HFFc6 (cell line): ENCODE results near the gene APBB3. TPM values are rescaled to one million over a fixed set of nuclear protein-coding genes. Genes with fewer than 3 reads are reported as not detected.
"Not testable (repeated sequence)": the region's sequence is repeated elsewhere in the genome, so short reads cannot be mapped to it uniquely, and the experiment has no call there.

Source experiments
- DNase-seq: peaks from one replicate; pipeline ENCODE4 v3.0.0-alpha.2; 2018
- H3K27ac Mint-ChIP-seq: 2 replicates; pipeline ENCODE4 v1.8.0; 2020; ENCODE audit warnings: mild to moderate bottlenecking, mixed read lengths
- H3K27me3 Mint-ChIP-seq: 2 replicates; pipeline ENCODE4 v1.8.0; 2021; ENCODE audit warnings: mild to moderate bottlenecking, moderate library complexity, mixed read lengths; ENCODE audit not compliant: insufficient read depth
- H3K36me3 Mint-ChIP-seq: 2 replicates; pipeline ENCODE4 v1.8.0; 2021; ENCODE audit warnings: low read depth, mixed read lengths
- H3K4me1 Mint-ChIP-seq: 2 replicates; pipeline ENCODE4 v1.8.0; 2020; ENCODE audit warnings: low read depth, mixed read lengths
- H3K4me3 Mint-ChIP-seq: 2 replicates; pipeline ENCODE4 v1.8.0; 2020; ENCODE audit warnings: mild to moderate bottlenecking, moderate library complexity, mixed read lengths
- H3K9me3 Mint-ChIP-seq: 2 replicates; pipeline ENCODE4 v1.8.0; 2020; ENCODE audit warnings: mild to moderate bottlenecking, mixed read lengths
- CTCF ChIP-seq: fragments of 200-600 bp; sonication (generic); IDR thresholded peaks from 2 replicates; pipeline ENCODE4 v1.5.0; 2021; ENCODE audit warnings: antibody characterized with exemption, mild to moderate bottlenecking
- total RNA-seq, 6 experiments: library from RNA; stranded (reverse); fragmentation: NEBNext Ultra II Directional; extraction: Animal tissue kit (Norgen Biotek cat#: 25700); gene quantifications; 2 replicates in 1 of 6; 3 replicates in 5 of 6; pipeline ENCODE4 v1.2.3, GENCODE V29; 2021

Gene APBB3
- total RNA-seq, 6 experiments from 2014 or later = 11.0 to 13.0 (median 11.7) TPM

- Mint-ChIP-seq H3K9me3 (peaks cover 2% of the 10 kb centered on the region), H3K27me3 (peaks cover 2% of the 10 kb centered on the region), H3K27ac (peak overlapping the region; percentile 7; the same call in 1 of the 2 replicates), H3K36me3 (0 out of 2 replicates have a peak, but pooled peaks cover 6% of the 10 kb centered on the region), H3K4me3 (no peak overlapping the region; the same call in 1 of the 2 replicates), H3K4me1 (peaks cover 38% of the 10 kb centered on the region)
- no peak for TF ChIP-seq CTCF
- DNase-seq = peak; percentile 23
Measured at GRCh38 chr5:140588311-140589070, 24.1 kb upstream of the APBB3 start.

DNA sequence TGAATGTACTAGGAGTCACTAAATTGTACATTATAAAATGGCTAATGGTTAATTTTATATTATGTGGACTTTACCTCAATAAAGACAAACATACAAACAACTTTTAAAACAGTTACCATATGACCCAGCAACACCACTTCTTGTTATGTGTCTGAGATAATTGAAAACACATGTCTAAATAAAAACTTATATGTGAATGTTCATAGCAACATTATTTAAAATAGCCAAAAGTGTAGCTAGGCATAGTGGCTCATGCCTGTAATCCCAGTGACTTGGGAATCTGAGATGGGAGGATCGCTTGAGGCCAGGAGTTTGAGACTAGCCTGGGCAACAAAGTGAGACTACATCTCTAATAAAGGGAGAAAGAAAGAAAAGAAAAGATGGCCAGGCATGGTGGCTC is 23.1 kb upstream of the APBB3 start:
- Mint-ChIP-seq H3K4me1 (peaks cover 38% of the 10 kb centered on the region), H3K36me3 (0 out of 2 replicates have a peak, but pooled peaks cover 9% of the 10 kb centered on the region), H3K27me3 (peaks cover 2% of the 10 kb centered on the region), H3K27ac (peak overlapping the region; percentile 45; the same call in 1 of the 2 replicates), H3K9me3 (peaks cover 12% of the 10 kb centered on the region), H3K4me3 (no peak overlapping the region)
- no peak for DNase-seq
- TF ChIP-seq CTCF = no peak

DNA sequence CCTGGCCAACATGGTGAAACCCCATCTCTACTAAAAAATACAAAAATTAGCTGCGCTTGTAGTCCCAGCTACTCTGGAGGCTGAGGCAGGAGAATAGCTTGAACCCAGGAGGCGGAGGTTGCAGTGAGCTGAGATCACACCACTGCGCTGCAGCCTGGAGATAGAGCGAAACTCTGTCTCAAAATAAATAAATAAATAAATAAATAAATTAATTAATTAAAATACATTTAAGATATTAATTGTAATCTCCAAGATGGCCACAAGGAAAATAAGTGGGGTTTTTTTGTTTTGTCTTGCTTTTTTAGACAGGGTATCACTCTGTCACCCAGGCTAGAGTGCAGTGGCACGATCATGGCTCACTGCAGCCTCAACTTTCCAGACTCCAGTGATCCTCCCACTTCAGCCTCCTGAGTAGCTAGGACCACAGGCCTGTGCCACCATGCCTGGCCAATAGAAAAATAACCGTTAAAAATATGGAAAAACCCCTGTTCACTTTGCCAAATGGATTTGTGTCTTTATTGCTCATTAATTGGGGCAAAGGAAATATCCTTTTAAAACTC is 14.9 kb upstream of the APBB3 start:
- not testable (repeated sequence) for H3K27ac Mint-ChIP-seq, H3K36me3 Mint-ChIP-seq, H3K27me3 Mint-ChIP-seq, H3K4me3 Mint-ChIP-seq, DNase-seq
- TF ChIP-seq CTCF = peak; percentile 57
- Mint-ChIP-seq H3K4me1 (peaks cover 21% of the 10 kb centered on the region), H3K9me3 (peaks cover 12% of the 10 kb centered on the region)

- Mint-ChIP-seq H3K4me1 (peaks cover 21% of the 10 kb centered on the region), H3K27ac (peak overlapping the region; percentile 65), H3K9me3 (no peaks in the 10 kb centered on the region), H3K4me3 (peak overlapping the region; percentile 51), H3K27me3 (peaks cover 1% of the 10 kb centered on the region; the same call in 1 of the 2 replicates), H3K36me3 (no peaks in the 10 kb centered on the region)
- DNase-seq = no peak
- TF ChIP-seq CTCF = no peak
Measured at GRCh38 chr5:140576776-140577201, 12.4 kb upstream of the APBB3 start.

DNA sequence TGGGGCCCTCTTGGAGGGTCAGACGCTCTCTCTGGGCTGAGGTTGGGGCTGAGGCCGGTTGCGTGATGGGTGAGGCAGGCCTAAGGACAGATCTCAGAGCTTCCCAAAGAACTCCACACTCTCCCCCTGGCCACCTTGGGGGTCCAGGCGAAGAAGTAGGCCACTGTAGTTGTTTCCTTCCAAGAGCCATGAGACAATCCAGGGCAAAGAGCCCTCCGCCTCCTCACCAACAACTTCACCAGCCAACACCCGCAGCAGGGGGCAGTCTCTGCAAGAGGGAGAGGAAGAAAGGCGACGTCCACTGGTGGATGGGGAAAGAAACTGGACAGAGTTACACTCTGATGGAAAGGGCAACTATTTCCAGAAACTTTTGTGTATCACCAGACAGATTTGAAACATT is 10.9 kb upstream of the APBB3 start:
- peak; percentile 40 for DNase-seq
- Mint-ChIP-seq H3K36me3 (no peaks in the 10 kb centered on the region), H3K27ac (no peak overlapping the region), H3K4me1 (peaks cover 21% of the 10 kb centered on the region), H3K27me3 (no peaks in the 10 kb centered on the region), H3K4me3 (no peak overlapping the region), H3K9me3 (no peaks in the 10 kb centered on the region)
- peak; percentile 74 for TF ChIP-seq CTCF
